Measurements from ENCODE around the gene CATSPER1.

GRCh38 chr11:66032957-66033735, 6.9 kb upstream of the CATSPER1 start:
- TF ChIP-seq POLR2AphosphoS5 (IDR thresholded peaks at IDR 0.05): no peak
- TF ChIP-seq POLR2A (IDR thresholded peaks at IDR 0.05): no peak
- no peak for TF ChIP-seq CTCF (IDR thresholded peaks at IDR 0.05)
- no peak for TF ChIP-seq EP300 (IDR thresholded peaks at IDR 0.05)

Measured in gastroesophageal sphincter (tissue), 3 donors.